Measurements from ENCODE around the gene ZNF236.
"Not testable (repeated sequence)": the region's sequence is repeated elsewhere in the genome, so short reads cannot be mapped to it uniquely, and the experiment has no call there.

ZNF236 gene

GRCh38 chr18:76953583-76954233 lies 131.4 kb downstream of the ZNF236 start:
- DNase-seq: no peak

- no peak for DNase-seq
These were observed 133.3 kb downstream of the ZNF236 start for GRCh38 chr18:76955524-76956170.

- DNase-seq: no peak
These were observed 134.3 kb downstream of the ZNF236 start for GRCh38 chr18:76956648-76957047.

- DNase-seq: no peak
These were observed 135.3 kb downstream of the ZNF236 start for GRCh38 chr18:76957384-76958355.

- DNase-seq: no peak
These were observed 136.5 kb downstream of the ZNF236 start for GRCh38 chr18:76958692-76959341.

- no peak for DNase-seq
These were observed 137.2 kb downstream of the ZNF236 start for GRCh38 chr18:76959605-76960004.

GRCh38 chr18:76960528-76961035 lies 138.2 kb downstream of the ZNF236 start:
- DNase-seq: no peak

- DNase-seq: no peak
These were observed 140.5 kb downstream of the ZNF236 start for GRCh38 chr18:76962851-76963250.

GRCh38 chr18:76963936-76964335 lies 141.6 kb downstream of the ZNF236 start:
- DNase-seq: no peak

- DNase-seq: not testable (repeated sequence)
These were observed 143.3 kb downstream of the ZNF236 start for GRCh38 chr18:76965555-76966151.

GRCh38 chr18:76967299-76967698 lies 144.9 kb downstream of the ZNF236 start:
- DNase-seq: not testable (repeated sequence)

- no peak for DNase-seq
These were observed 145.5 kb downstream of the ZNF236 start for GRCh38 chr18:76967721-76968472.

- DNase-seq: no peak
These were observed 148.6 kb downstream of the ZNF236 start for GRCh38 chr18:76970770-76971559.

GRCh38 chr18:76972241-76972640 lies 149.9 kb downstream of the ZNF236 start:
- DNase-seq: no peak

- DNase-seq: no peak
These were observed 150.6 kb downstream of the ZNF236 start for GRCh38 chr18:76972846-76973519.

GRCh38 chr18:76973520-76974266 lies 151.3 kb downstream of the ZNF236 start:
- no peak for DNase-seq

GRCh38 chr18:76974386-76974785 lies 152.0 kb downstream of the ZNF236 start:
- no peak for DNase-seq

GRCh38 chr18:76975577-76976110 lies 153.3 kb downstream of the ZNF236 start:
- no peak for DNase-seq

GRCh38 chr18:76977108-76977621 lies 154.8 kb downstream of the ZNF236 start:
- no peak for DNase-seq

All from kidney glomerular epithelial cell (primary cell).